ENCODE data around the gene TFAP2E.

GRCh38 chr1:35588197-35588910 lies 15.2 kb downstream of the TFAP2E start:
- TF ChIP-seq CTCF (IDR thresholded peaks at IDR 0.05), result no peak
- TF ChIP-seq EP300 (IDR thresholded peaks at IDR 0.05), result no peak

Data from stomach (tissue), 4 donors.